Measurements from ENCODE around the gene ZNF397.
"Not testable (repeated sequence)": the region's sequence is repeated elsewhere in the genome, so short reads cannot be mapped to it uniquely, and the experiment has no call there.

ZNF397 gene

DNA sequence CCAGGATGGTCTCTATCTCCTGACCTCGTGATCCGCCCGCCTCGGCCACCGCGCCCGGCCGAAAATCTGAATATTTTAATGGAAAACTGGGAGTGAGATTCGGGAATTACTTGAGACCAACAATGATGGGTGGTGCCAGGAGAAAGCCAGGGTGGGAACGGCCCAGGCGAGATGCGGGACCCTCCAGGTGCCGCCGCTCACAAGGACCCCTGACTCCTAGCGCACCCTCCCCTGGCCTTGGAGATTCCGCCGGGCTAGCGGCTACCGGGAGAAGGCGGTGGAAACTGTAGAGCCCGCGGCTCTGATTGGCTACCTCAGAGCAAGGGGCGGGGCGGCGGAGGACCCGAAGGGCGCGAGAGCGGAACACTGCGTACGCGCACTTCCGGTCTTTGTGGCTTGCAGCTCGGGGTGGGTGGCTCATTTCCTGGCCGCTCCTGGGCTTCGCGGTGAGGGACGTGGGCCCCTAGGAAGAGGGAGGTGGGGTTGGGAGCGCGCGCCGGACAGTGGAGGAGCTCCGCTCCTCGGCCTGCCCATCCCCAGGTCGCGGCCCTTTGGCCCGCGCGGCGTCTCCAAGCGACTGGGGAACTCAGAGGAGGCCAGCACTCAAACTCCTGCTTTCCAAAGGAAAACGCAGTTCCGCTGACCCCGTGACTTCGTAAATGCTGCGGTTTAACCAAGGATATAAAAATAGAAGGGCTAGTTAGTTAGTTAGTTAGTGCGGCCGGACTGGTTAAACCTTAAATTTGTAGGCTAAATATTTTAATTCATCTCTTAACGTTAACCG lies at the start of gene ZNF397:
ZNF397 (plus strand) TSS at position 371 of the 784 bp plus-strand sequence. CDS start 1,437 bp downstream, outside the sequence.
- peak; percentile 98 for DNase-seq

DNA sequence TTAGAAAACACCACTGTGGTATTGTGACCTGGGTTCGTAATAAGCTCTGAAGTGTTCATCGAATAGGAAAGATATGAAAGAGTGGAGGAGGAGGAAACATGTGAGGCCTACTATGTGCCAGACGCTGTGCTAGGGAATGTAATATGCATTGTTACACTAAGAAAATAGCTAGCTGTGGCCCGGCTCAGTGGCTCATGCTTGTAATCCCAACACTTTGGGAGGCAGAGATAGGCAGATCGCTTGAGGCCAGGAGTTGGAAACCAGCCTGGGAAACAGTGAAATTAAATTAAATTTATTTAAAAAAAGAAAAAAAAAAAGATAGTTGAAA lies 49.2 kb upstream of the ZNF397 start:
- no peak for DNase-seq

DNA sequence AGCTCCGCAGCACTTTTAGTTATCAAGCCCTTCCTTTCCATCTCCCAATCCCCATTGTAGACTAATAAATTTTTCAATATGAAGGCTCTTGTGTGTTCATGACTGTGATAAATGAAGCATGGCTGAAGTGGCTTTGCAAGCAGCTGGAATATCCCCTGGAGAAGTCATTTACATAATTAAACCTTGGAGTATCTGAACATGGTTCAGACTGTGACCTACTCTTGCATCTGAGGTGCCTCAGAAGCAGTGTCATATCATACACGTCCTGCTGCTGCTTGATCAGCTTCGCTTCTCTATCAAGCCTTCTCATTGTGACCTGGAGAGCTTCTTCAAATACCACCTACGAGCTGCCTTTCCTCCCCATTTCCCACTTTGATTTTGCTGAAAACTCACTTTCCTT lies 48.4 kb upstream of the ZNF397 start:
- no peak for DNase-seq

DNA sequence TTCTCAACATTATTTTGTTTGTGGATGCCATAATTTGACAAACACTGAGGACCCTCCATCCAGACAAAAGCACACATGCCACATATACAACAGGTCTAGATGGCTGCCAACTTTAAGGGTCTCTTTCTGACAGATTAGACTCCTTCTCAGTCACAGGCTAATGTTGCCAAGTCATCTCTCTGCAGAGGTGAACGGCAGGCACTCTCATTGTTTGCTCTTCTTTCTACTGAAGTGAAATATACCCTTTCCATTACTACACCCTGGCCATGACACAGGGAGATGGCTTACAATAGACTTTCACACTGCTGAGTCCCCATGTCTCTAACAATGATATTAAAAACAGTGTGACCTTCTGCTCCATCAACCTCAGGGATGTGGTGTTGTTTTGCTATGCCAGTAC lies 47.5 kb upstream of the ZNF397 start:
- DNase-seq: no peak

DNA sequence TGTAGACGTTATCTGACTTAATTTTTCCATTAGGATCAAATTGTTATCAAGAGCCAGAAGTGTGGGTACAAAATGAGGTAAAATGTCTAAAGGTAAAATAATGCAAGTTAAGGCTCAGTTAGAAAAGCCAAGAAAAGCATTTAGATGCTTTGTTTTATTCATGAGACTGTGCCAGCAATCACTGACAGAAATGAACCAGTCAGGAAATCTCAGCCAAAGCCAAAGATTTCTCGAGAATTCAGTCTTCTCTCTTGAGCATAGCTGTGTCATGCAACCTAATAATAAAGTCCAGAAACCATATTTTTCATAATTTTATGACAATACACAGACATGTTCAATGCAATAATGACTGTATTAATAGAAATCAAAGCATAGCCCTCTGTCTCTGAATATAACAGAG lies 43.5 kb upstream of the ZNF397 start:
- DNase-seq: no peak

DNA sequence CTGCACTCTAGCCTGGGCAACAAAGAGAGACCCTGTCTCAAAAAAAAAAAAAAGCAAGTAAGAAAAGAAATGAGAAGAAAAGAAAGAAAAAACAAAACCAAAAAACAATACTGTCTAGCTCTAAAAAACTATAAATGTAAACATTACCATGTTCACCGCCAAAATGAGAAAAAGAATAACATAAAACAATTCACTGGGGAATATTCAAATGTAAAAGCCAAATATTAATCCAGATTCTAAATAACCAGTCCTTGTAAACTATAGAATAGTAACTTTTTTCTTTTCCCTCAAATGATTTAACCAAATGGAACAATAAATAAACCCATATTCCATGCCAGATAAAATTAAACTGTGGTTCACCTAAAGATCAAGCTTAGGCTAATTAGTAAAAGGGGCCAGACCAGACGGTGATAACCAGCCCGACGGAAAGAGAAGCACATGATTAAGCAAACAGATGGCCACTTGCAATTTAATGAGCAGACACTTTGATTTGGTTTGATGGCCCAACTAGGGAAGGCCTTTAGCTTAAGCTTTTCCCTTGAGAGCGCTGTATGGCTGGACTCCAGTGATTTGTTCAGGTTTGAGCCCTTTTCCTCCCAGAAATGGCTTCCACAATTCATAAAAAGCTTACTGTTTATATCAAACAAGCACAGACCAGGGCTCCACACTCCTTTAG lies 39.4 kb upstream of the ZNF397 start:
- no peak for DNase-seq

DNA sequence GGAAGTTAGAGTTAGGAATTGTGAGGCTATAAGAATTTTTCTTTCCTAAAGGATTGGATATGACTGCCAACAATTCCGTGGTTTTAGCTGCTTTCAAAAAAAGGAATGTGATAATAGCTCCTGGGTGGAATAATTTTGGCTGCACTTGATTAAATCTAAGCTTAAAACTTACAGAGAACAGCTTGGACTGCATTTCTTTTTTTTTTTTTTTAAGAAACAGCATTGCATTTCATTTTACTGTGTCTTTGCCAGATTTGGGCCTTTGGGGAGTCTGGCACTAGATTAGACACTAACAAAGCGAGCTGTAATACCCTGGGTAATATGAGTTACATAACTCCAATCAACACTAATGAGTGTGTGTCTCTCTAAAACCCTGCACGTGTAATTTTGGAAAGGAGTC lies 37.8 kb upstream of the ZNF397 start:
- no peak for DNase-seq

DNA sequence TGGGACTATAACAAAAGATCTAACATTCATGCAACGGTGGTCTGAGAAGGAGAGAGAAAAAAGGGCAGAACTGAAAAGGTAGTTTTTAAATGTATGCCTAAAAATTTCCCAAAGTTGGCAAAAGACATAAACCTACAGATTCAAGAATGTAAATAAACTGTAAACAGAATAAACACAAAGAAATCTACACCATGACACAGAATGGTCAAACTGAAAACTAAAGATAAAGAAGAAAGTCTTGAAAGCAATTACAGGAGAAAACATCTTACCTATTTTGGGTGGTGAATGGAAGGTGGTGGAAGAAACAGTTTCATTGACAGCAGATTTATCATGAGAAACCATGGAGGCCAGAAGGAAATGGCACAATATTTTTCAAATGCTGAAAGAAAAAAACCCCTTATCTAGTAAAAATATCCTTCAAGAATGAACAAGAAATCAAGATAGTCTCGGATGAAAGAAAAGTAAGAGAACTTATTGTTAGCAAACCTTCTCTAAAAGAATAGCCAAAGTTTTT lies 35.6 kb upstream of the ZNF397 start:
- DNase-seq: no peak

DNA sequence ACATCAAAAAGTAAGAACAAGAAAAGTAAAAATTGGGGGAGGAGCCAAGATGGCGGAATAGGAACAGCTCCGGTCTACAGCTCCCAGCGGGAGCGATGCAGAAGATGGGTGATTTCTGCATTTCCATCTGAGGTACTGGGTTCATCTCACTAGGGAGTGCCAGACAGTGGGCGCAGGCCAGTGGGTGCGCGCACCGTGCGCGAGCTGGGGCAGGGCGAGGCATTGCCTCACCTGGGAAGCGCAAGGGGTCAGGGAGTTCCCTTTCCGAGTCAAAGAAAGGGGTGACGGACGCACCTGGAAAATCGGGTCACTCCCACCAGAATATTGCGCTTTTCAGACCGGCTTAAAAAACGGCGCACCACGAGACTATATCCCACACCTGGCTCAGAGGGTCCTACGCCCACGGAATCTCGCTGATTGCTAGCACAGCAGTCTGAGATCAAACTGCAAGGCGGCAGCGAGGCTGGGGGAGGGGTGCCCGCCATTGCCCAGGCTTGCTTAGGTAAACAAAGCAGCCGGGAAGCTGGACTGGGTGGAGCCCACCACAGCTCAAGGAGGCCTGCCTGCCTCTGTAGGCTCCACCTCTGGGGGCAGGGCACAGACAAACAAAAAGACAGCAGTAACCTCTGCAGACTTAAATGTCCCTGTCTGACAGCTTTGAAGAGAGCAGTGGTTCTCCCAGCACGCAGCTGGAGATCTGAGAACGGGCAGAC lies 34.9 kb upstream of the ZNF397 start:
- DNase-seq: not testable (repeated sequence)

DNA sequence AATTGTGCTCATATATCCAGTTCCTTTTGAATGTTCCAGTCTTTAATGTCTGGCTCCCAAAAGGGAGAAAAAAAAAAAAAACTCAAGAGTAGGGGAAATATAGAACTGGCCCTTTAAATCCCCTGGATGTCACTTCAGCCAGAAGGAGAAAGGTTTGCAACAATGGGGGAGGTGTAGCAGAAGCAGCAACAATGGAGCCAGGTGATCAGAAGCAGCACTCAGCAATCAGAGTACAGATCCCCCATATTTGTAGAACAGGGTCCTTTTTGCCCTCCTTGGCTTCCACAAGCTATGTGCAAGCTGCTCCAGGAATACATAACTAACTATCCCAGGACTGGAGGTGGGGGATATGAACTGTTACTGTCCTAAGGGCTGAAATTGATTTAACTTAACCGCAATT lies 25.8 kb upstream of the ZNF397 start:
- no peak for DNase-seq

DNA sequence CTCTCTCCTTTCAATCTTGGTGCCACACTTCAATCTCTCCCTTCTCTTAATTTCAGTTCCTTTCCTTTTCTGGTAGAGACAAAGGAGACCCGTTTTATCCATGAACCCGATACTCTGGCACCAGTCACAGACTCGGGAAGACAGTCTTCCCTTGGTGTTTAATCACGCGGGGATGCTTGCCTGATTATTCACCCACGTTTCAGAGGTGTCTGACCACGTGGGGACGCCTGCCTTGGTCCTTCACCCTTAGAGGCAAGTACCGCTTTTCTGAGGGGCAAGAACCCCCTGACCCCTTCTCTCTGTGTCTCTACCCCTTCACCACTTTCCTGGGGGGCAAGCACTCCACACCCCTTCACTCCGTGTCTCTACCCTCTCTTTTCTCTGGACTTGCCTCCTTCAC lies 24.2 kb upstream of the ZNF397 start:
- not testable (repeated sequence) for DNase-seq

DNA sequence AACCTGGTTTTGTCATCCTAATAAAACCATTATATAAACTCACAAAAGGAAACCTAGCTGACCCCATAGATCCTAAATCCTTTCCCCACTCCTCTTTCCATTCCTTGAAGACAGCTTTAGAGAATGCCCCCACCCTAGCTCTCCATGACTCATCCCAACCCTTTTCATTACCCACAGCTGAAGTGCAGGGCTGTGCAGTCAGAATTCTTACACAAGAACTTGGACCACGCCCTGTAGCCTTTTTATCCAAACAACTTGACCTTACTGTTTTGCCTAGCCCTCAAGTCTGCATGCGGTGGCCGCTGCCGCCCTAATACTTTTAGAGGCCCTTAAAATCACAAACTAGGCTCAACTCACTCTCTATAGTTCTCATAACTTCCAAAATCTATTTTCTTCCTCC lies 21.5 kb upstream of the ZNF397 start:
- not testable (repeated sequence) for DNase-seq

DNA sequence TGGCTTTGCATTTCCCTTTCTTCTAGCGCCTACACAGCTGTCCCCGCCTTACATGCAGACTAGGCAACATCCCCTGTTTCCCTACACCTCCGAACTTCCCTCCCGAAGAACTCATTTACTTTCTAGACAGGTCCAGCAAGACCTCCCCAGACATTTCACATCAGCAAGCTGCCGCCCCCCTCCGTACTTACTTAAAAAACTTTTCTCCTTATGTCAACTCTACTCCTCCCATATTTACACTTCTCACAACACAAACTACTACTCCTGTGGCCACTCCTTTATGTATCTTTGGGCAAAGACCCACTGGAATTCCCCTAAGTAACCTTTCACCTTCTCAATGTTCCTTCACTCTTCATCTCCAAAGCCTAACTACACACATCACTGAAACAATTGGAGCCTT lies 20.4 kb upstream of the ZNF397 start:
- DNase-seq: no peak

DNA sequence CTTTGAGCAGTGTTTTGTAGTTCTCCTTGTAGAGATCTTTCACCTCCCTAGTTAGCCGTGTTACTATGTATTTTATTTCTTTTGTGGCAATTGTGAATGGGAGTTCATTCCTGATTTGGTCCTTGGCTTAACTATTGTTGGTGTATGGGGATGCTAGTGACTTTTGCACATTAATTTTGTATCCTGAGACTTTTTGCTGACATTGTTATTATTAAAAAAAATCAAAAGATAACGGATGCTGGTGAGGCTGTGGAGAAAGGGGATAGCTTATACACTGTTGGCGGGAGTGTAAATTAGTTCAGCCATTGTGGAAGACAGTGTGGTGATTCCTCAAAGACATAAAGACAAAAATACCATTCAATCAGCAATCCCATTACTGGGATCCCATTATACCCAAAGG lies 17.0 kb upstream of the ZNF397 start:
- no peak for DNase-seq

DNA sequence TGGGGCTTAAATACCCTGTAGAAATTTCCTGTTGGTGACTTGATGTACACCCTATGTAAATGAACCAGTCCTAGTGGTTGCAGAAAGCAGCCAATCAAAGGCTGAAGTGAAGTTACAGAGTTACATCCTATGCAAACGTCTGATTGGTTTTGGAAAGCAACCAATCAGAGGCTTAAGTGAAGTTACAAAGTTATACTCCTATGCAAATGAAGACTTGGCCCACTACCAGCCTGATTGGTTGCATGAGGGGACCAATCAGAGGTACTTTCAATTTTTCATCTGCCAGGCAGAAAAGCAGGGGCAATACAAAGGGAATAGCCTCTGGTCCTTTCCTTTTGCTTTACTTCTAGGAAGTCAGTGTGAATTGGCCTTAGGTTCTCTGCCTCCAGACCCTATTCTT lies 13.6 kb upstream of the ZNF397 start:
- DNase-seq: no peak

DNA sequence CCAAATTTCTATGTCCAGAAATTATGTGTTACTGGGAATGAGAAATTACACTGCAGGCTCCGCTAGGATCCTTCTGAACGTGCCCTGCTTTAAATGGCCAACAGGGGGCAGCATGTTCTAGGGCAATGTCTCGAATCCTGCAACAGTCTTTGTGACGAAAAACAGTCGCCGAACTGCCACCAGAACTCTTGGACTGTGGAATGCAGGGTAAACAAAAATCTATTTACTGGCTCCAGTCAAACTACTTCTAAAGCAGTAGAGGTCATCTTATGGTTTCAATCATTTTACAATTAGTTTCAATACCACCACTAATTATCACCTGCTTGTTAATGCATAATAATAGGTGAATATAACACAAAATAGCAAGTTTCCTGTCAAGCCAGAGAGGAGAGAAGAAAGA lies 9.8 kb upstream of the ZNF397 start:
- DNase-seq: peak; percentile 83

DNA sequence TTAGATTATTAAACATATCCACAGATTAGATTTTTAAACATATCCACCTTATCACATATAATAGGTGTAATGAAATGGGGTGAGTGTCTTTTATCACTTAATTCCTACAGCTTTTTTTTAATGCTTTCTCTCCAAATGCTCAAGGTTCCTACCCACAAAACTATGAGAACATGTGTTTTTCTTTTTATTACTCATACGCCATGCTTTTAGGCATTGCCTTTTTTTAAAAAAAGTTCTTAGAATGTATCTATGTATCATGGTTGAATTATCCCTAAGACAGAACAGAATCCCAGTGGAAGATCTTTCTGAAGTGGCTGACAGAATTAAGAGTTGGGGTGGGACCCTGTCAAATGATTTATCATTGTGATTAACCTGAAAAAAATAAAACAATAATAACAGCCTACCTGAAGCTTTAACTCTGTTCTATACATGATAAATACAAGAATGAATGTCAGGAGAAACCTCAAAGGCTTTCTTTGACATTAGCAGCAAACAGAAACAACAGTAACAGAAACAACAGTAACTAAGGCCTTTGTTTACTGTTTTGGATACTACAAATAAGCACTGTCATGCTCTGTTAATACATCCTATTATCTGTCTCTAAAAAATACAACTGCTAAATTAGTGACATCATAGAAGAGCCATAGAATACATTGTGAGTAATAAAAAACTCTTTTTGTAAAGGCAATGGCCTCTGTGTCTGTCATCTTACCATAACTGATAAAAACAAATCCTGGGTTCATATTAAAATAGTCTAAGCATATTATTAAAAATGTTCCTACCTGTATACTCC lies 4.1 kb upstream of the ZNF397 start:
- DNase-seq: no peak

DNA sequence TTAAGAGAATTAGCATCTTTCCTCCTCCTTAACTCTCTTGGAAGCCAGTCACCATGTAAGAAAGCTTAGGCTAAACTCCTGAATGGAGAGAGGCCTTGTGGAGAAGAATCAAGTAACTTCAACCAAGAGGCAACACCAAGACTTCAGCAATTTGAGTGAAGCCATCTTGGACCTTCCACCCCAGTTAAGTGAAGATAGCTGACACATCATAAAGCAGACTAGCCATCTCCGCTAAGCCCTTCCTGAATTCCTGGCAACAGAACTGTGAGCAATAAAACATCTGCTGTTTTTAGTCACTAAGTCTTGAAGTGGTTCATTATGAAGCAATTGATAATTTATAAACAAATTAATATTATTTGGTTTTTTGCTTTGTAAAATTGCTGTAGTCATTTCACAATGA lies 1.5 kb upstream of the ZNF397 start:
- DNase-seq: no peak

DNA sequence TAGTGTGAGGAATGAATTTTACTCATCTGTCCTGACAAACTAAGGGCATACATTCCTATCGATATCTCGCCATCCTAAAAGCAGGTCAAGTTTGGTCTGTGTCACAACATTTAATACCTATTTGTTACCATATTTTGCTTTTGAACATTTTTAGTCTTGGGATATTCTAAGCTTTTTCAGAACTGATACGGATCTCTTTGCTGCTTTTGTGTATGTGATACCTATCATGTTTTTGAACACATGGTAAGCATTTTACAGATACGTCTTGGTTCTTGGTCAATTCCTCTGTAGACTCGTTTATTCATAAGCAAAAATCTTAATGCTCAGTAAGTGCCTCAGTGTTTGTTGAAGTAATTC lies 592 bp downstream of the ZNF397 start:
- DNase-seq: no peak

DNA sequence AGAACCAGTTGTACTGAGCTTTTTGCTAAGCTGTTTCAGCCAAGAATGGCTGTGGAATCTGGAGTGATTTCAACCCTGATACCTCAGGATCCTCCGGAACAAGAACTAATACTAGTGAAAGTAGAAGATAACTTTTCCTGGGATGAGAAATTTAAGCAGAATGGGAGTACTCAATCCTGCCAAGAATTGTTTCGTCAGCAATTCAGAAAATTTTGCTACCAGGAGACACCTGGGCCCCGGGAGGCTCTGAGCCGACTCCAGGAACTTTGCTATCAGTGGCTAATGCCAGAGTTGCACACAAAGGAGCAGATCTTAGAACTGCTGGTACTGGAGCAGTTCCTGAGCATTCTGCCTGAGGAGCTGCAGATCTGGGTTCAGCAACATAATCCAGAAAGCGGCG lies 1.6 kb downstream of the ZNF397 start:
- DNase-seq: no peak

DNA sequence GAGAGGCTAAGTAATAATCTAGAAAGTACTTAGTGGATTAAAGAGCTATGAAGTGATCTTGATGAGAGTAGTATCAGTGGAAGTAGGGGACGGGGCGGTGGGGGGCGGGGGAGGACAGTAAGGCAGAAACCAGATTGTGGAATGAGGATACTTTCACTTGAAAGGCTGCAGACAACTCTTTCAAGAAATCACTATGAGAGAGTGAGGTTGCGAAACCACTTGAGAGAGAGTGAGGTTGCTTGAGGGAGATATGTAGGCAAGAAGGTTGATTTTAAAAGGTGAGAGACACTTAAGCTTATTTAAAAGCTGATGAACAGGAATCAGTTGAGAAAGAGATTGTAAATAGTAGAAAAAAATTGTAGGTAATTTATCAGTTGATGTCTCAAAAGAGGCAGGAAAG lies 3.8 kb downstream of the ZNF397 start:
- no peak for DNase-seq

DNA sequence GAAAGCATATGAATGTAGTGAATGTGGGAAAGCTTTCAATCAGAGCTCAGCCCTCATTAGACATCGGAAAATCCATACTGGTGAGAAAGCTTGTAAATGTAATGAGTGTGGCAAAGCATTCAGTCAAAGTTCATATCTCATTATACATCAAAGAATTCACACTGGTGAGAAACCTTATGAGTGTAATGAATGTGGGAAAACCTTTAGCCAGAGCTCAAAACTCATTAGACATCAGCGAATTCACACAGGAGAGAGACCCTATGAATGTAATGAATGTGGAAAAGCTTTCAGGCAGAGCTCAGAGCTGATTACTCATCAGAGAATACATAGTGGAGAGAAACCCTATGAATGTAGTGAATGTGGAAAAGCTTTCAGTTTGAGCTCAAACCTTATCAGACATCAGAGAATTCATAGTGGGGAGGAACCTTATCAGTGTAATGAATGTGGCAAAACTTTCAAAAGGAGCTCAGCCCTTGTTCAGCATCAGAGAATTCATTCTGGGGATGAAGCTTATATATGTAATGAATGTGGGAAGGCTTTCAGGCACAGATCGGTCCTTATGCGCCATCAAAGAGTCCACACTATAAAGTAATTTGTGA lies 5.0 kb downstream of the ZNF397 start:
- no peak for DNase-seq

DNA sequence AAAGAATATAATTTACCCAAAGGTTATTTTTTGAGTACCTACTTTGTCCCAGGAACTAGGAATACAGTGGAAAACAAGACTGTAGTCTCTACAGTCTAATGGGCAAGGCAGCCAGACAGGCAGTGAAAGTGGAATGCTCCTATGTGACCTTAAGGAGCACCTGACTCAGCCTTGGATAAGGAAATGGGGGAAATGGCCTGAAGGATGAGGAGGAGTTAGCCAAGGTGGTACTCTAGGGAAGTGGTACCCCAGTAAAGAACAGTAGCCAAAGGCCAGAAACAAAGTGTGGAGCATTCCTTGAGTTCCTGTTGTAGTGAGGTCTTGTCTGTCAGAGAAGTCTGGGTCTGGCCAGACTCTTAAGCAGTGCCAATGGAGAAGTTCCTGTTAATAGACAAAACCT lies 6.0 kb downstream of the ZNF397 start:
- DNase-seq: no peak
